ENCODE measurements around the gene BBC3. TPM values are rescaled to one million over a fixed set of nuclear protein-coding genes. Genes with fewer than 3 reads are reported as not detected.

The BBC3 gene
- total RNA-seq, 1 donor from 2014 or later = 12.2 TPM

- FAIRE-seq (no peak), DNase-seq (ENCODE audit: low spot score in 2 of 2) (no peak)
Observed at GRCh38 chr19:47209319-47210179, 21.4 kb downstream of the BBC3 start.

- DNase-seq (ENCODE audit: low spot score in 2 of 2) (no peak), FAIRE-seq (no peak)
Observed at GRCh38 chr19:47203254-47203653, 27.7 kb downstream of the BBC3 start.

- DNase-seq (ENCODE audit: low spot score in 2 of 2) (no peak), FAIRE-seq (no peak)
Observed at GRCh38 chr19:47200530-47200929, 30.5 kb downstream of the BBC3 start.

GRCh38 chr19:47197141-47197540 lies 33.9 kb downstream of the BBC3 start:
- no peak for FAIRE-seq
- no peak for DNase-seq (ENCODE audit: low spot score in 2 of 2)

- FAIRE-seq = no peak
- DNase-seq (ENCODE audit: low spot score in 2 of 2) = no peak
Observed at GRCh38 chr19:47195434-47195833, 35.6 kb downstream of the BBC3 start.

GRCh38 chr19:47190167-47190727 lies 40.8 kb downstream of the BBC3 start:
- no peak for FAIRE-seq
- DNase-seq (ENCODE audit: low spot score in 2 of 2) = peak in 1 of 2 donors; percentile 56

GRCh38 chr19:47188507-47189033 lies 42.4 kb downstream of the BBC3 start:
- DNase-seq (ENCODE audit: low spot score in 2 of 2) (no peak), FAIRE-seq (no peak)

GRCh38 chr19:47187797-47188196 lies 43.2 kb downstream of the BBC3 start:
- FAIRE-seq = no peak

GRCh38 chr19:47187335-47187655 lies 43.7 kb downstream of the BBC3 start:
- no peak for DNase-seq (ENCODE audit: low spot score in 2 of 2)
- no peak for FAIRE-seq

More at GRCh38 chr19:47187797-47188196, 43.2 kb downstream of the BBC3 start:
- no peak for DNase-seq (ENCODE audit: low spot score in 2 of 2)

- DNase-seq (ENCODE audit: low spot score in 2 of 2) = no peak
- FAIRE-seq = no peak
Observed at GRCh38 chr19:47186446-47187334, 44.3 kb downstream of the BBC3 start.

- no peak for DNase-seq (ENCODE audit: low spot score in 2 of 2)
- FAIRE-seq = no peak
Observed at GRCh38 chr19:47183601-47184000, 47.4 kb downstream of the BBC3 start.

- no peak for DNase-seq (ENCODE audit: low spot score in 2 of 2)
- no peak for FAIRE-seq
Observed at GRCh38 chr19:47179653-47180310, 51.2 kb downstream of the BBC3 start.

- no peak for FAIRE-seq
- DNase-seq (ENCODE audit: low spot score in 2 of 2) = no peak
Observed at GRCh38 chr19:47176627-47177090, 54.3 kb downstream of the BBC3 start.

- FAIRE-seq (no peak), DNase-seq (ENCODE audit: low spot score in 2 of 2) (no peak)
Observed at GRCh38 chr19:47176071-47176626, 54.9 kb downstream of the BBC3 start.

- DNase-seq (ENCODE audit: low spot score in 2 of 2) (no peak), FAIRE-seq (no peak)
Observed at GRCh38 chr19:47172666-47173455, 58.1 kb downstream of the BBC3 start.
